HepG2 (cell line): ENCODE results near the gene DGCR8. TPM values are rescaled to one million over a fixed set of nuclear protein-coding genes. Genes with fewer than 3 reads are reported as not detected.

ENCODE experiments used
- ATAC-seq: fragments of 200-7000 bp; cut with Tn5 transposase; 3 replicates; pipeline ENCODE4 v1.9.1; 2020; ENCODE audit warnings: mild to moderate bottlenecking, moderate library complexity
- BruUV-seq: library from RNA; stranded (reverse); fragments of 400-500 nt; replicated peaks from 2 replicates; lab custom pipeline; 2021; lab: Mats Ljungman, UMichigan
- CTCF ChIA-PET: fragments of 300-600 bp; formaldehyde crosslinking; extraction: SDS; loops from one replicate; lab custom pipeline; 2021; ENCODE audit warnings: low total read pairs, inconsistent platforms, low intra/inter-chr PET ratio; lab: Yijun Ruan, JAX
- POLR2A ChIA-PET: fragments of 350-600 bp; sonication (Branson Sonifier 250); formaldehyde crosslinking; loops from one replicate; lab custom pipeline; 2020; ENCODE audit warnings: antibody characterized with exemption, inconsistent platforms; lab: Yijun Ruan, JAX
- DNase-seq: peaks from one replicate; pipeline ENCODE4 v3.0.0-alpha.2; 2015; ENCODE audit warnings: low spot score
- FAIRE-seq: peaks from 3 replicates; lab custom pipeline; 2011; peaks lifted over from hg19 to GRCh38; lab: Jason Lieb, UNC
- H2AFZ ChIP-seq: one replicate; pipeline ENCODE4 v1.6.1; 2011; ENCODE audit warnings: low read length, inconsistent platforms
- H3K27ac ChIP-seq: fragments of 300-600 bp; 3 replicates; pipeline ENCODE4 v1.8.0; 2011; ENCODE audit warnings: mixed run types, mild to moderate bottlenecking, mixed read lengths, low read length, inconsistent platforms; ENCODE audit not compliant: insufficient read depth; ENCODE audit errors: extremely low read length
- H3K27me3 ChIP-seq, 2 experiments: fragments of 200-600 bp in 1 of 2; 2 replicates in 1 of 2; 3 replicates in 1 of 2; pipeline versions ENCODE4 v1.6.0 to v1.8.0; 2011; ENCODE audit warnings: low read length in 2 of 2, mild to moderate bottlenecking in 2 of 2, moderate library complexity in 2 of 2, inconsistent platforms in 1 of 2; ENCODE audit not compliant: insufficient read depth in 2 of 2, control insufficient read depth in 1 of 2
- H3K36me3 ChIP-seq, 2 experiments: fragments of 200-600 bp in 1 of 2; replicated peaks in 1 of 2; 2 replicates in 1 of 2; 3 replicates in 1 of 2; pipeline versions ENCODE4 v1.5.1 to v1.8.0; 2011; ENCODE audit warnings: low read length in 2 of 2, inconsistent platforms in 1 of 2; ENCODE audit not compliant: insufficient read depth in 2 of 2, control insufficient read depth in 1 of 2
- H3K4me1 ChIP-seq: 2 replicates; pipeline ENCODE4 v1.5.1; 2012; ENCODE audit warnings: low read length, inconsistent platforms; ENCODE audit not compliant: insufficient read depth
- H3K4me2 ChIP-seq: 2 replicates; pipeline ENCODE4 v1.6.0; 2011; ENCODE audit warnings: low read depth, low read length, inconsistent platforms
- H3K4me3 ChIP-seq, 3 experiments: fragments of 200-600 bp in 1 of 3; sonication (generic), shearing (Covaris generic) in 1 of 3; replicated peaks in 1 of 3; 2 replicates each; pipeline ENCODE4 v1.5.1; 2011 to 2016; ENCODE audit warnings: low read length in 3 of 3, inconsistent platforms in 2 of 3, low read depth in 2 of 3, mild to moderate bottlenecking in 2 of 3, control low read depth in 1 of 3, mixed read lengths in 1 of 3; ENCODE audit not compliant: insufficient read depth in 1 of 3
- H3K79me2 ChIP-seq: one replicate; pipeline ENCODE4 v1.6.1; 2011; ENCODE audit warnings: low read length, inconsistent platforms; ENCODE audit not compliant: insufficient read depth
- H3K9ac ChIP-seq: 2 replicates; pipeline ENCODE4 v1.6.0; 2011; ENCODE audit warnings: mild to moderate bottlenecking, low read depth, low read length, inconsistent platforms; ENCODE audit not compliant: insufficient read depth
- H3K9me3 ChIP-seq: 2 replicates; pipeline ENCODE4 v1.5.1; 2012; ENCODE audit warnings: mild to moderate bottlenecking, low read length
- H4K20me1 ChIP-seq: 2 replicates; pipeline ENCODE4 v1.6.0; 2011; ENCODE audit warnings: inconsistent platforms, mild to moderate bottlenecking, low read length, moderate library complexity; ENCODE audit not compliant: insufficient read depth
- ARNTL ChIP-seq: sonication (generic); formaldehyde crosslinking; IDR thresholded peaks from 2 replicates; pipeline ENCODE4 v1.4.0; 2020; ENCODE audit warnings: mild to moderate bottlenecking, missing genetic modification reagents
- ATF3 ChIP-seq: sonication (generic); formaldehyde crosslinking; IDR thresholded peaks from 2 replicates; pipeline ENCODE4 v1.4.0; 2020; ENCODE audit warnings: missing genetic modification reagents
- FOXA1 ChIP-seq, 2 experiments: fragments of 450-650 bp in 1 of 2; sonication (generic) in 1 of 2; formaldehyde crosslinking in 1 of 2; IDR thresholded peaks; 2 replicates each; pipeline versions ENCODE4 v1.4.0 to v1.6.1; 2016 to 2020; ENCODE audit warnings: missing genetic modification reagents in 1 of 2
- JDP2 ChIP-seq: sonication (generic); formaldehyde crosslinking; IDR thresholded peaks from 2 replicates; pipeline ENCODE4 v1.8.1; 2022; ENCODE audit warnings: missing genetic modification reagents, borderline replicate concordance
- KLF16 ChIP-seq, 2 experiments: sonication (generic) in 1 of 2; formaldehyde crosslinking in 1 of 2; IDR thresholded peaks; 2 replicates each; pipeline versions ENCODE4 v1.6.1 to v1.8.0; 2016 to 2023; ENCODE audit warnings: missing genetic modification reagents in 2 of 2, missing compliant biosample characterization in 1 of 2
- KMT2B ChIP-seq: IDR thresholded peaks from 2 replicates; pipeline ENCODE4 v1.6.1; 2016; ENCODE audit warnings: missing genetic modification reagents, missing compliant biosample characterization
- PHB2 ChIP-seq: fragments of 450-650 bp; IDR thresholded peaks from 2 replicates; pipeline ENCODE4 v1.6.1; 2018; ENCODE audit not compliant: partially characterized antibody
- PRMT3 ChIP-seq: sonication (generic); formaldehyde crosslinking; IDR thresholded peaks from 2 replicates; pipeline ENCODE4 v1.8.1; 2022; ENCODE audit warnings: low read depth, mild to moderate bottlenecking, moderate library complexity, missing genetic modification reagents, borderline replicate concordance
- SCMH1 ChIP-seq: sonication (generic); formaldehyde crosslinking; IDR thresholded peaks from 2 replicates; pipeline ENCODE4 v1.9.0; 2021; ENCODE audit warnings: missing genetic modification reagents, mild to moderate bottlenecking, borderline replicate concordance
- SOX6 ChIP-seq, 2 experiments: fragments of 450-650 bp in 1 of 2; sonication (generic) in 1 of 2; formaldehyde crosslinking in 1 of 2; IDR thresholded peaks; 2 replicates each; pipeline versions ENCODE4 v1.4.0 to v1.6.1; 2017 to 2020; ENCODE audit warnings: antibody characterized with exemption in 1 of 2, mild to moderate bottlenecking in 1 of 2, missing genetic modification reagents in 1 of 2
- TSC22D2 ChIP-seq: sonication (generic); formaldehyde crosslinking; IDR thresholded peaks from 2 replicates; pipeline ENCODE4 v1.5.1; 2020; ENCODE audit warnings: missing genetic modification reagents, mild to moderate bottlenecking, borderline replicate concordance
- ZNF367 ChIP-seq: sonication (generic); formaldehyde crosslinking; IDR thresholded peaks from 2 replicates; pipeline ENCODE4 v1.4.0; 2020; ENCODE audit warnings: missing genetic modification reagents, borderline replicate concordance
- ZNF639 ChIP-seq: conservative IDR thresholded peaks from 2 replicates; pipeline ENCODE4 v1.6.1; 2018; ENCODE audit warnings: missing genetic modification reagents
- ZNF747 ChIP-seq: sonication (generic); formaldehyde crosslinking; IDR thresholded peaks from 2 replicates; pipeline ENCODE4 v1.8.1; 2023; ENCODE audit warnings: missing genetic modification reagents, mild to moderate bottlenecking, borderline replicate concordance
- ZZZ3 ChIP-seq: sonication (generic); formaldehyde crosslinking; IDR thresholded peaks from 2 replicates; pipeline ENCODE4 v1.4.0; 2020; ENCODE audit warnings: missing genetic modification reagents, mild to moderate bottlenecking, borderline replicate concordance
- WGBS: methylation state at CpG from one replicate; pipeline ENCODE4 v1.1.6; 2017; ENCODE audit warnings: low lambda C conversion rate; 5-methylcytosine and 5-hydroxymethylcytosine counted together
- in situ Hi-C: cut with HindIII; loops from 2 replicates; pipeline ENCODE4 v1.10.0; 2017; ENCODE audit warnings: low pct_unique_long_range_greater_than_20kb; ENCODE audit not compliant: extremely low pct_ligation_motif_present
- intact Hi-C: fragments of 100-400 bp; cut with micrococcal nuclease; formaldehyde crosslinking; loops from one replicate; pipeline ENCODE4 v1.10.0; 2022; ENCODE audit not compliant: unreplicated experiment
- polyA plus RNA-seq, 8 experiments: library from polyadenylated mRNA; depleted of rRNA in 3 of 8; stranded (reverse) in 7 of 8; unstranded in 1 of 8; fragments of >200 nt; fragmentation: Illumina TruSeq in 4 of 8; extraction: Trizol in 4 of 8; gene quantifications; 2 replicates each; pipeline versions ENCODE4 v1.2.1 to v1.2.3, GENCODE V29; 2011 to 2016; ENCODE audit warnings: low read depth in 4 of 8, missing spikeins in 1 of 8, mixed read lengths in 1 of 8; ENCODE audit not compliant: insufficient read depth in 1 of 8
- total RNA-seq, 5 experiments: library from RNA; depleted of rRNA; stranded (reverse); fragments of >200 nt; fragmentation: Illumina TruSeq; extraction: Trizol; gene quantifications; 2 replicates each; pipeline ENCODE4 v1.2.3, GENCODE V29; 2016; ENCODE audit warnings: low read depth in 1 of 5

DGCR8 gene
- total and polyA plus RNA-seq, 2 of the 13 experiments (the other 11 are each of a cell fraction or from before 2014, with no cell fraction given): 10.2 to 23.2 TPM

- TF ChIP-seq KMT2B (CRISPR knock-in tag) (no peak), SOX6 (IDR thresholded peaks at IDR 0.05) (no peak), SOX6 (CRISPR knock-in tag; IDR thresholded peaks at IDR 0.05) (no peak), JDP2 (CRISPR knock-in tag) (no peak), FOXA1 (IDR thresholded peaks at IDR 0.05) (no peak), FOXA1 (CRISPR knock-in tag; IDR thresholded peaks at IDR 0.05) (no peak)
- TF ChIP-seq, all 625 proteins: peak for 0
Observed at GRCh38 chr22:20141186-20142077, 61.4 kb downstream of the DGCR8 start (continued).

- WGBS: 98% methylated on average over 38 of the region's 65 CpGs
- Histone ChIP-seq H3K79me2 (no peaks in the 10 kb centered on the region), H3K9me3 (no peaks in the 10 kb centered on the region), H4K20me1 (0 out of 2 replicates have a peak, but pooled peaks cover 6% of the 10 kb centered on the region), H3K9ac (no peak overlapping the region), H3K27me3 (no peaks in the 10 kb centered on the region)
- in situ Hi-C loops: no loop called here
- no peak for FAIRE-seq
- POLR2A ChIA-PET: no interaction called here
- TF ChIP-seq ZNF747 (CRISPR knock-in tag): no peak
- no peak for TF ChIP-seq ZNF639 (CRISPR knock-in tag)
- TF ChIP-seq ARNTL (CRISPR knock-in tag): no peak
- no peak for TF ChIP-seq ZNF367 (CRISPR knock-in tag)
- TF ChIP-seq JDP2 (CRISPR knock-in tag): no peak
- TF ChIP-seq KLF16 (CRISPR knock-in tag; IDR thresholded peaks at IDR 0.05): no peak
- TF ChIP-seq PHB2: no peak
- no peak for TF ChIP-seq TSC22D2 (CRISPR knock-in tag)
- no peak for TF ChIP-seq ZZZ3 (CRISPR knock-in tag)
- TF ChIP-seq PRMT3 (CRISPR knock-in tag): no peak
- TF ChIP-seq SCMH1 (CRISPR knock-in tag): no peak
- no peak for TF ChIP-seq ATF3
- TF ChIP-seq, all 625 proteins: peak for 0
- Histone ChIP-seq H2AFZ (no peak overlapping the region), H3K36me3 (peaks cover 1 to 5% of the 10 kb centered on the region in 2 experiments; a peak in 2 of 5 replicates), H3K27ac (no peak overlapping the region), H3K4me1 (0 out of 2 replicates have a peak, but pooled peaks cover 12% of the 10 kb centered on the region), H3K4me2 (no peak overlapping the region), H3K4me3 (no peak overlapping the region)
- DNase-seq (no peak), ATAC-seq (no peak)
- CTCF ChIA-PET: no interaction called here
- no TSS peak for BruUV-seq
- intact Hi-C loops: no loop called here
Observed at GRCh38 chr22:20142711-20143621, 62.9 kb downstream of the DGCR8 start.
